Liver (tissue), 9 donors: ENCODE measurements around the gene RFNG. TPM values are rescaled to one million over a fixed set of nuclear protein-coding genes. Genes with fewer than 3 reads are reported as not detected.

ENCODE experiments used
- DNase-seq: peaks from one replicate; pipeline ENCODE4 v3.0.0-alpha.2; 2017; ENCODE audit warnings: low spot score
- H3K27ac ChIP-seq, 2 donors: one replicate each; pipeline ENCODE4 v1.7.0; 2013; ENCODE audit warnings: inconsistent platforms in 2 of 2, low read length in 2 of 2, control low read depth in 1 of 2, low read depth in 1 of 2, mild to moderate bottlenecking in 1 of 2
- H3K27me3 ChIP-seq, 4 donors: one replicate each; pipeline versions ENCODE4 v1.6.1 to v1.7.0; 2013; ENCODE audit warnings: low read length in 3 of 4, inconsistent platforms in 1 of 4, mild to moderate bottlenecking in 1 of 4, moderate library complexity in 1 of 4; ENCODE audit not compliant: control insufficient read depth in 4 of 4, insufficient read depth in 4 of 4
- H3K36me3 ChIP-seq, 4 donors: one replicate each; pipeline versions ENCODE4 v1.6.1 to v1.7.0; 2013; ENCODE audit warnings: low read length in 3 of 4, mild to moderate bottlenecking in 3 of 4, low read depth in 1 of 4, moderate library complexity in 1 of 4; ENCODE audit not compliant: control insufficient read depth in 4 of 4, insufficient read depth in 3 of 4
- H3K4me1 ChIP-seq, 4 donors: one replicate each; pipeline versions ENCODE4 v1.6.1 to v1.7.0; 2013; ENCODE audit warnings: low read length in 3 of 4, mild to moderate bottlenecking in 3 of 4, moderate library complexity in 1 of 4; ENCODE audit not compliant: control insufficient read depth in 4 of 4, insufficient read depth in 4 of 4
- H3K4me3 ChIP-seq, 3 donors: one replicate each; pipeline versions ENCODE4 v1.6.1 to v1.7.0; 2013; ENCODE audit warnings: low read length in 3 of 3, control low read depth in 1 of 3, low read depth in 1 of 3, mild to moderate bottlenecking in 1 of 3
- H3K9ac ChIP-seq, 2 donors: one replicate each; pipeline ENCODE4 v1.7.0; 2013; ENCODE audit warnings: low read length in 2 of 2, mild to moderate bottlenecking in 2 of 2, moderate library complexity in 2 of 2, control low read depth in 1 of 2, low read depth in 1 of 2
- H3K9me3 ChIP-seq, 4 donors: one replicate each; pipeline versions ENCODE4 v1.6.1 to v1.7.0; 2013; ENCODE audit warnings: low read length in 3 of 4; ENCODE audit not compliant: control insufficient read depth in 4 of 4
- EGR1 ChIP-seq, 2 donors: IDR thresholded peaks; 2 replicates each; pipeline ENCODE4 v1.6.1; 2016 to 2018; ENCODE audit warnings: antibody characterized with exemption in 2 of 2, low read depth in 2 of 2
- FOXA1 ChIP-seq: IDR thresholded peaks from 2 replicates; pipeline ENCODE4 v1.6.1; 2016; ENCODE audit warnings: antibody characterized with exemption
- FOXA2 ChIP-seq: IDR thresholded peaks from 2 replicates; pipeline ENCODE4 v1.6.1; 2016; ENCODE audit warnings: antibody characterized with exemption
- GABPA ChIP-seq, 2 donors: IDR thresholded peaks in 1 of 2; conservative IDR thresholded peaks in 1 of 2; 2 replicates each; pipeline ENCODE4 v1.6.1; 2016; ENCODE audit warnings: antibody characterized with exemption in 2 of 2, mild to moderate bottlenecking in 1 of 2, moderate library complexity in 1 of 2
- HNF4G ChIP-seq: IDR thresholded peaks from 2 replicates; pipeline ENCODE4 v1.6.1; 2016; ENCODE audit warnings: antibody characterized with exemption
- JUND ChIP-seq, 2 donors: IDR thresholded peaks; 2 replicates each; pipeline ENCODE4 v1.6.1; 2016; ENCODE audit warnings: antibody characterized with exemption in 2 of 2
- NR2F2 ChIP-seq: IDR thresholded peaks from 2 replicates; pipeline ENCODE4 v1.6.1; 2016; ENCODE audit warnings: antibody characterized with exemption
- RAD21 ChIP-seq, 2 donors: IDR thresholded peaks; 2 replicates each; pipeline ENCODE4 v1.6.1; 2016; ENCODE audit warnings: antibody characterized with exemption in 2 of 2, mild to moderate bottlenecking in 2 of 2
- RXRA ChIP-seq, 2 donors: IDR thresholded peaks; 2 replicates each; pipeline ENCODE4 v1.6.1; 2017 to 2018; ENCODE audit warnings: antibody characterized with exemption in 2 of 2, mild to moderate bottlenecking in 1 of 2
- SP1 ChIP-seq: IDR thresholded peaks from 2 replicates; pipeline ENCODE4 v1.6.1; 2018; ENCODE audit warnings: antibody characterized with exemption, mild to moderate bottlenecking
- YY1 ChIP-seq: IDR thresholded peaks from 2 replicates; pipeline ENCODE4 v1.6.1; 2016; ENCODE audit warnings: antibody characterized with exemption, mild to moderate bottlenecking
- WGBS: extraction: QIAGEN DNeasy Blood & Tissue Kit; methylation state at CpG from one replicate; pipeline ENCODE4 v1.1.7; 2013; 5-methylcytosine and 5-hydroxymethylcytosine counted together
- polyA plus RNA-seq, 2 donors: library from polyadenylated mRNA; stranded (reverse) in 1 of 2; unstranded in 1 of 2; fragments of 200-250 nt in 1 of 2; fragments of >200 nt in 1 of 2; fragmentation: Nextera tagmentation in 1 of 2; extraction: Ambion mirVana in 1 of 2; gene quantifications; one replicate each; pipeline versions ENCODE4 v1.2.1 to v1.2.3, GENCODE V29; 2013 to 2015
- total RNA-seq, 2 donors: library from RNA; depleted of rRNA; stranded (reverse); fragments of >200 nt; gene quantifications; one replicate each; pipeline ENCODE4 v1.2.3, GENCODE V29; 2014
- TF ChIP-seq, protein P1 (sequence below): IDR thresholded peaks from 2 replicates; pipeline ENCODE4 v1.6.1; 2016; ENCODE audit warnings: antibody characterized with exemption
- TF ChIP-seq, protein P2 (sequence below): IDR thresholded peaks from 2 replicates; pipeline ENCODE4 v1.6.1; 2016; ENCODE audit warnings: antibody characterized with exemption
- TF ChIP-seq, protein P3 (sequence below): fragments of 150-350 bp; IDR thresholded peaks from 2 replicates; pipeline ENCODE4 v1.5.1; 2017; ENCODE audit warnings: improper control_type of control experiment, low read depth, low read length; ENCODE audit not compliant: missing input control
- TF ChIP-seq, protein P4 (sequence below): IDR thresholded peaks from 2 replicates; pipeline ENCODE4 v1.6.1; 2016; ENCODE audit warnings: antibody characterized with exemption
- TF ChIP-seq, protein P5 (sequence below): IDR thresholded peaks from 2 replicates; pipeline ENCODE4 v1.6.1; 2016; ENCODE audit warnings: antibody characterized with exemption, mild to moderate bottlenecking
- donor health status: healthy.
- donor health status: healthy.
- donor health status: healthy.
- donor health status: healthy.
- donor health status: healthy.

RFNG gene
- total and polyA plus RNA-seq, 4 donors = 15.0 to 36.0 (median 23.4) TPM

DNA sequence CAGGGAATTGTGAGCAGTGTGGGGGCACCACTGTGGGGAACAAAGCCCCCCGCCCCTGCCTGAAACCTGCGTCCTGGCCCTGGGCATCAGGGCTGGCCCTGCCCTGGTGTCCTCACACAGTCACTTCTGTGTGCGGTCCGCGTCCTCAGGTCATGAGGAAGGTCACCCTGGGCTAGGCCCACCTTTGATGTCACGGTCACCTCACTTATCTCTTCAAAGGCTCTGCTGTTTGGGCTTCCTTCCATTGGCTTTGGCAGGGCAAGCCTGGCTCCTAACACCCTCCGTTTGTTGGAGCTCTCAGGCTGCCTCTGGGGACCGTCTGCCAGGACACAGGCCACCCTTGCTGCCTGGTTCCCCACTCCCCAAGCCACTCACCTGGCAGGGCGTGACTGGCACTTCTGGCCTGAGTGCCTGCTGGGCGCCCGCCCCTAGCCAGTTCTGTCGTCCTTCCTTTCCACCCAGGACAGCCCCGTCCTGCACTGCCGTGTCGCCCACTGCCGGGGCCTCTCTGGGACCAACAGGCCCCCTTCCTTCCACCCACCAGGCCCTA, 37.8 kb downstream of the RFNG start:
- H3K4me1 ChIP-seq = no peaks in the 10 kb centered on the region
- no peak overlapping the region for H3K4me3 ChIP-seq
- no peak for TF ChIP-seq FOXA2
- TF ChIP-seq RAD21 (IDR thresholded peaks at IDR 0.05) = no peak
- no peak for TF ChIP-seq NR2F2
- no peak for TF ChIP-seq RXRA (IDR thresholded peaks at IDR 0.05)
- TF ChIP-seq, protein P1, sequence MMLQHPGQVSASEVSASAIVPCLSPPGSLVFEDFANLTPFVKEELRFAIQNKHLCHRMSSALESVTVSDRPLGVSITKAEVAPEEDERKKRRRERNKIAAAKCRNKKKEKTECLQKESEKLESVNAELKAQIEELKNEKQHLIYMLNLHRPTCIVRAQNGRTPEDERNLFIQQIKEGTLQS = no peak
- TF ChIP-seq, protein P2, sequence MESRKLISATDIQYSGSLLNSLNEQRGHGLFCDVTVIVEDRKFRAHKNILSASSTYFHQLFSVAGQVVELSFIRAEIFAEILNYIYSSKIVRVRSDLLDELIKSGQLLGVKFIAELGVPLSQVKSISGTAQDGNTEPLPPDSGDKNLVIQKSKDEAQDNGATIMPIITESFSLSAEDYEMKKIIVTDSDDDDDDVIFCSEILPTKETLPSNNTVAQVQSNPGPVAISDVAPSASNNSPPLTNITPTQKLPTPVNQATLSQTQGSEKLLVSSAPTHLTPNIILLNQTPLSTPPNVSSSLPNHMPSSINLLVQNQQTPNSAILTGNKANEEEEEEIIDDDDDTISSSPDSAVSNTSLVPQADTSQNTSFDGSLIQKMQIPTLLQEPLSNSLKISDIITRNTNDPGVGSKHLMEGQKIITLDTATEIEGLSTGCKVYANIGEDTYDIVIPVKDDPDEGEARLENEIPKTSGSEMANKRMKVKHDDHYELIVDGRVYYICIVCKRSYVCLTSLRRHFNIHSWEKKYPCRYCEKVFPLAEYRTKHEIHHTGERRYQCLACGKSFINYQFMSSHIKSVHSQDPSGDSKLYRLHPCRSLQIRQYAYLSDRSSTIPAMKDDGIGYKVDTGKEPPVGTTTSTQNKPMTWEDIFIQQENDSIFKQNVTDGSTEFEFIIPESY = no peak
- TF ChIP-seq, protein P3, sequence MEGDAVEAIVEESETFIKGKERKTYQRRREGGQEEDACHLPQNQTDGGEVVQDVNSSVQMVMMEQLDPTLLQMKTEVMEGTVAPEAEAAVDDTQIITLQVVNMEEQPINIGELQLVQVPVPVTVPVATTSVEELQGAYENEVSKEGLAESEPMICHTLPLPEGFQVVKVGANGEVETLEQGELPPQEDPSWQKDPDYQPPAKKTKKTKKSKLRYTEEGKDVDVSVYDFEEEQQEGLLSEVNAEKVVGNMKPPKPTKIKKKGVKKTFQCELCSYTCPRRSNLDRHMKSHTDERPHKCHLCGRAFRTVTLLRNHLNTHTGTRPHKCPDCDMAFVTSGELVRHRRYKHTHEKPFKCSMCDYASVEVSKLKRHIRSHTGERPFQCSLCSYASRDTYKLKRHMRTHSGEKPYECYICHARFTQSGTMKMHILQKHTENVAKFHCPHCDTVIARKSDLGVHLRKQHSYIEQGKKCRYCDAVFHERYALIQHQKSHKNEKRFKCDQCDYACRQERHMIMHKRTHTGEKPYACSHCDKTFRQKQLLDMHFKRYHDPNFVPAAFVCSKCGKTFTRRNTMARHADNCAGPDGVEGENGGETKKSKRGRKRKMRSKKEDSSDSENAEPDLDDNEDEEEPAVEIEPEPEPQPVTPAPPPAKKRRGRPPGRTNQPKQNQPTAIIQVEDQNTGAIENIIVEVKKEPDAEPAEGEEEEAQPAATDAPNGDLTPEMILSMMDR = no peak
- TF ChIP-seq HNF4G = no peak
- H3K9me3 ChIP-seq = no peaks in the 10 kb centered on the region
- no peak overlapping the region for H3K9ac ChIP-seq
- no peak overlapping the region for H3K27ac ChIP-seq
- no peak for DNase-seq
- WGBS = 83% methylated on average over 16 of the region's 16 CpGs
- peaks cover 0 to 9% (median 3%) of the 10 kb centered on the region in 4 donors for H3K36me3 ChIP-seq
- H3K27me3 ChIP-seq = no peaks in the 10 kb centered on the region

DNA sequence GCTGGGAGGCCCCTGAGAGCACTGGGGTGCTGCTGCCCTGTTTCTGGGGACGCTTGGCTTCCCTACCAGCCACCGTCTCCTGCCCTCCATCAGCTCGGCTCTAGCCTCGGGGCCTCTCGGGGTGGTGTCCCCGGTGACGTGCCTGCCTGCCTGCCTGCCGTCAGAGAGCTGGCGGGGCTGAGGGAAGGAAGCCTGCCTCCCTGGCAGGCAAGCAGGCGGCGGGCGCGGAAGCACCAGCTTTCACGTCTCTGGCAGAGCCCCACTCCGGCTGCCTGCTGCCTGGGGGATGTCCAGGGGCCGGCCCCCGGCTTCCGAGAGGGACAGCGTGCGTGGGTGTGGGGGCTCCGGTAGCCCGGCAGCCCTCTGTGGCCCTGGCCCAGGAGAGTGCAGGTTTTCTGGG, 38.3 kb downstream of the RFNG start:
- H3K4me1 ChIP-seq = no peaks in the 10 kb centered on the region
- H3K27ac ChIP-seq = no peak overlapping the region
- no peaks in the 10 kb centered on the region for H3K27me3 ChIP-seq
- H3K36me3 ChIP-seq = peaks cover 0 to 9% (median 3%) of the 10 kb centered on the region in 4 donors
- H3K4me3 ChIP-seq = no peak overlapping the region
- no peaks in the 10 kb centered on the region for H3K9me3 ChIP-seq
- DNase-seq = no peak
- TF ChIP-seq FOXA2 = no peak
- TF ChIP-seq, protein P4, sequence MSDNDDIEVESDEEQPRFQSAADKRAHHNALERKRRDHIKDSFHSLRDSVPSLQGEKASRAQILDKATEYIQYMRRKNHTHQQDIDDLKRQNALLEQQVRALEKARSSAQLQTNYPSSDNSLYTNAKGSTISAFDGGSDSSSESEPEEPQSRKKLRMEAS = no peak
- no peak for TF ChIP-seq YY1
- TF ChIP-seq RAD21 (IDR thresholded peaks at IDR 0.05) = no peak
- no peak for TF ChIP-seq RXRA (IDR thresholded peaks at IDR 0.05)
- no peak for TF ChIP-seq GABPA (IDR thresholded peaks at IDR 0.05 in 1 of 2, conservative IDR thresholded peaks at IDR 0.05 in 1 of 2)
- no peak for TF ChIP-seq JUND (IDR thresholded peaks at IDR 0.05)
- TF ChIP-seq EGR1 (IDR thresholded peaks at IDR 0.05; ENCODE audit: low read depth in 2 of 2) = no peak
- TF ChIP-seq, protein P5, sequence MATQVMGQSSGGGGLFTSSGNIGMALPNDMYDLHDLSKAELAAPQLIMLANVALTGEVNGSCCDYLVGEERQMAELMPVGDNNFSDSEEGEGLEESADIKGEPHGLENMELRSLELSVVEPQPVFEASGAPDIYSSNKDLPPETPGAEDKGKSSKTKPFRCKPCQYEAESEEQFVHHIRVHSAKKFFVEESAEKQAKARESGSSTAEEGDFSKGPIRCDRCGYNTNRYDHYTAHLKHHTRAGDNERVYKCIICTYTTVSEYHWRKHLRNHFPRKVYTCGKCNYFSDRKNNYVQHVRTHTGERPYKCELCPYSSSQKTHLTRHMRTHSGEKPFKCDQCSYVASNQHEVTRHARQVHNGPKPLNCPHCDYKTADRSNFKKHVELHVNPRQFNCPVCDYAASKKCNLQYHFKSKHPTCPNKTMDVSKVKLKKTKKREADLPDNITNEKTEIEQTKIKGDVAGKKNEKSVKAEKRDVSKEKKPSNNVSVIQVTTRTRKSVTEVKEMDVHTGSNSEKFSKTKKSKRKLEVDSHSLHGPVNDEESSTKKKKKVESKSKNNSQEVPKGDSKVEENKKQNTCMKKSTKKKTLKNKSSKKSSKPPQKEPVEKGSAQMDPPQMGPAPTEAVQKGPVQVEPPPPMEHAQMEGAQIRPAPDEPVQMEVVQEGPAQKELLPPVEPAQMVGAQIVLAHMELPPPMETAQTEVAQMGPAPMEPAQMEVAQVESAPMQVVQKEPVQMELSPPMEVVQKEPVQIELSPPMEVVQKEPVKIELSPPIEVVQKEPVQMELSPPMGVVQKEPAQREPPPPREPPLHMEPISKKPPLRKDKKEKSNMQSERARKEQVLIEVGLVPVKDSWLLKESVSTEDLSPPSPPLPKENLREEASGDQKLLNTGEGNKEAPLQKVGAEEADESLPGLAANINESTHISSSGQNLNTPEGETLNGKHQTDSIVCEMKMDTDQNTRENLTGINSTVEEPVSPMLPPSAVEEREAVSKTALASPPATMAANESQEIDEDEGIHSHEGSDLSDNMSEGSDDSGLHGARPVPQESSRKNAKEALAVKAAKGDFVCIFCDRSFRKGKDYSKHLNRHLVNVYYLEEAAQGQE = no peak
- TF ChIP-seq, protein P3 = no peak
- no peak for TF ChIP-seq SP1
- no peak for TF ChIP-seq FOXA1
- TF ChIP-seq, protein P1 = no peak
- 83% methylated on average over 22 of the region's 22 CpGs for WGBS
- no peak overlapping the region for H3K9ac ChIP-seq
